HepG2 (cell line): Measurements from ENCODE around the gene CEACAM16. TPM values are rescaled to one million over a fixed set of nuclear protein-coding genes. Genes with fewer than 3 reads are reported as not detected.

ENCODE experiments used
- ATAC-seq: fragments of 200-7000 bp; cut with Tn5 transposase; 3 replicates; pipeline ENCODE4 v1.9.1; 2020; ENCODE audit warnings: mild to moderate bottlenecking, moderate library complexity
- BruUV-seq: library from RNA; stranded (reverse); fragments of 400-500 nt; replicated peaks from 2 replicates; lab custom pipeline; 2021; lab: Mats Ljungman, UMichigan
- CTCF ChIA-PET: fragments of 300-600 bp; formaldehyde crosslinking; extraction: SDS; loops from one replicate; lab custom pipeline; 2021; ENCODE audit warnings: low total read pairs, inconsistent platforms, low intra/inter-chr PET ratio; lab: Yijun Ruan, JAX
- POLR2A ChIA-PET: fragments of 350-600 bp; sonication (Branson Sonifier 250); formaldehyde crosslinking; loops from one replicate; lab custom pipeline; 2020; ENCODE audit warnings: antibody characterized with exemption, inconsistent platforms; lab: Yijun Ruan, JAX
- DNase-seq: peaks from one replicate; pipeline ENCODE4 v3.0.0-alpha.2; 2015; ENCODE audit warnings: low spot score
- FAIRE-seq: peaks from 3 replicates; lab custom pipeline; 2011; peaks lifted over from hg19 to GRCh38; lab: Jason Lieb, UNC
- H2AFZ ChIP-seq: one replicate; pipeline ENCODE4 v1.6.1; 2011; ENCODE audit warnings: low read length, inconsistent platforms
- H3K27ac ChIP-seq: fragments of 300-600 bp; 3 replicates; pipeline ENCODE4 v1.8.0; 2011; ENCODE audit warnings: mixed run types, mild to moderate bottlenecking, mixed read lengths, low read length, inconsistent platforms; ENCODE audit not compliant: insufficient read depth; ENCODE audit errors: extremely low read length
- H3K27me3 ChIP-seq, 2 experiments: fragments of 200-600 bp in 1 of 2; 2 replicates in 1 of 2; 3 replicates in 1 of 2; pipeline versions ENCODE4 v1.6.0 to v1.8.0; 2011; ENCODE audit warnings: low read length in 2 of 2, mild to moderate bottlenecking in 2 of 2, moderate library complexity in 2 of 2, inconsistent platforms in 1 of 2; ENCODE audit not compliant: insufficient read depth in 2 of 2, control insufficient read depth in 1 of 2
- H3K36me3 ChIP-seq, 2 experiments: fragments of 200-600 bp in 1 of 2; replicated peaks in 1 of 2; 2 replicates in 1 of 2; 3 replicates in 1 of 2; pipeline versions ENCODE4 v1.5.1 to v1.8.0; 2011; ENCODE audit warnings: low read length in 2 of 2, inconsistent platforms in 1 of 2; ENCODE audit not compliant: insufficient read depth in 2 of 2, control insufficient read depth in 1 of 2
- H3K4me1 ChIP-seq: 2 replicates; pipeline ENCODE4 v1.5.1; 2012; ENCODE audit warnings: low read length, inconsistent platforms; ENCODE audit not compliant: insufficient read depth
- H3K4me2 ChIP-seq: 2 replicates; pipeline ENCODE4 v1.6.0; 2011; ENCODE audit warnings: low read depth, low read length, inconsistent platforms
- H3K4me3 ChIP-seq, 3 experiments: fragments of 200-600 bp in 1 of 3; sonication (generic), shearing (Covaris generic) in 1 of 3; replicated peaks in 1 of 3; 2 replicates each; pipeline ENCODE4 v1.5.1; 2011 to 2016; ENCODE audit warnings: low read length in 3 of 3, inconsistent platforms in 2 of 3, low read depth in 2 of 3, mild to moderate bottlenecking in 2 of 3, control low read depth in 1 of 3, mixed read lengths in 1 of 3; ENCODE audit not compliant: insufficient read depth in 1 of 3
- H3K79me2 ChIP-seq: one replicate; pipeline ENCODE4 v1.6.1; 2011; ENCODE audit warnings: low read length, inconsistent platforms; ENCODE audit not compliant: insufficient read depth
- H3K9ac ChIP-seq: 2 replicates; pipeline ENCODE4 v1.6.0; 2011; ENCODE audit warnings: mild to moderate bottlenecking, low read depth, low read length, inconsistent platforms; ENCODE audit not compliant: insufficient read depth
- H3K9me3 ChIP-seq: 2 replicates; pipeline ENCODE4 v1.5.1; 2012; ENCODE audit warnings: mild to moderate bottlenecking, low read length
- H4K20me1 ChIP-seq: 2 replicates; pipeline ENCODE4 v1.6.0; 2011; ENCODE audit warnings: inconsistent platforms, mild to moderate bottlenecking, low read length, moderate library complexity; ENCODE audit not compliant: insufficient read depth
- HIVEP1 ChIP-seq: sonication (generic); formaldehyde crosslinking; IDR thresholded peaks from 2 replicates; pipeline ENCODE4 v1.4.0; 2020; ENCODE audit warnings: mild to moderate bottlenecking, missing genetic modification reagents
- RAD21 ChIP-seq: fragments of 450-650 bp; formaldehyde crosslinking; IDR thresholded peaks from 2 replicates; pipeline ENCODE4 v1.5.0; 2020; ENCODE audit warnings: mild to moderate bottlenecking
- SSRP1 ChIP-seq: IDR thresholded peaks from 2 replicates; pipeline ENCODE4 v1.6.1; 2016; ENCODE audit warnings: control low read depth
- TEAD3 ChIP-seq: optimal IDR thresholded peaks from 2 replicates; pipeline ENCODE3; 2016; ENCODE audit warnings: borderline replicate concordance
- ZNF629 ChIP-seq: sonication (generic); formaldehyde crosslinking; conservative IDR thresholded peaks from 2 replicates; pipeline ENCODE4 v1.5.0; 2020; ENCODE audit warnings: missing genetic modification reagents
- WGBS: methylation state at CpG from one replicate; pipeline ENCODE4 v1.1.6; 2017; ENCODE audit warnings: low lambda C conversion rate; 5-methylcytosine and 5-hydroxymethylcytosine counted together
- in situ Hi-C: cut with HindIII; loops from 2 replicates; pipeline ENCODE4 v1.10.0; 2017; ENCODE audit warnings: low pct_unique_long_range_greater_than_20kb; ENCODE audit not compliant: extremely low pct_ligation_motif_present
- intact Hi-C: fragments of 100-400 bp; cut with micrococcal nuclease; formaldehyde crosslinking; loops from one replicate; pipeline ENCODE4 v1.10.0; 2022; ENCODE audit not compliant: unreplicated experiment
- polyA plus RNA-seq, 8 experiments: library from polyadenylated mRNA; depleted of rRNA in 3 of 8; stranded (reverse) in 7 of 8; unstranded in 1 of 8; fragments of >200 nt; fragmentation: Illumina TruSeq in 4 of 8; extraction: Trizol in 4 of 8; gene quantifications; 2 replicates each; pipeline versions ENCODE4 v1.2.1 to v1.2.3, GENCODE V29; 2011 to 2016; ENCODE audit warnings: low read depth in 4 of 8, missing spikeins in 1 of 8, mixed read lengths in 1 of 8; ENCODE audit not compliant: insufficient read depth in 1 of 8
- total RNA-seq, 5 experiments: library from RNA; depleted of rRNA; stranded (reverse); fragments of >200 nt; fragmentation: Illumina TruSeq; extraction: Trizol; gene quantifications; 2 replicates each; pipeline ENCODE4 v1.2.3, GENCODE V29; 2016; ENCODE audit warnings: low read depth in 1 of 5
- TF ChIP-seq, protein P1 (sequence below): sonication (generic); formaldehyde crosslinking; IDR thresholded peaks from 2 replicates; pipeline ENCODE4 v1.4.0; 2020; ENCODE audit warnings: missing genetic modification reagents

The CEACAM16 gene
- total and polyA plus RNA-seq, 2 of the 13 experiments (the other 11 are each of a cell fraction or from before 2014, with no cell fraction given) = not detected

GRCh38 chr19:44673510-44673909 is 25.4 kb upstream of the CEACAM16 start:
- no TSS peak for BruUV-seq
- intact Hi-C loops = no loop called here
- Histone ChIP-seq H3K9ac (no peak overlapping the region), H3K9me3 (no peaks in the 10 kb centered on the region), H3K36me3 (no peaks in the 10 kb centered on the region), H3K4me3 (no peak overlapping the region), H3K79me2 (no peaks in the 10 kb centered on the region), H4K20me1 (no peaks in the 10 kb centered on the region)
- FAIRE-seq = no peak
- POLR2A ChIA-PET = no interaction called here
- TF ChIP-seq TEAD3 = no peak
- 0 out of 2 replicates have a peak, but pooled peaks have one; percentile 38 for TF ChIP-seq ZNF629 (CRISPR knock-in tag)
- TF ChIP-seq, all 625 proteins: peak for 1
- Histone ChIP-seq H3K4me2 (no peak overlapping the region), H3K4me1 (peaks cover 13% of the 10 kb centered on the region), H3K27ac (no peak overlapping the region), H3K27me3 (no peaks in the 10 kb centered on the region), H2AFZ (no peak overlapping the region)
- no peak for ATAC-seq
- no peak for DNase-seq
- in situ Hi-C loops = no loop called here
- CTCF ChIA-PET = no interaction called here
- WGBS = 94% methylated on average over 4 of the region's 4 CpGs

DNA sequence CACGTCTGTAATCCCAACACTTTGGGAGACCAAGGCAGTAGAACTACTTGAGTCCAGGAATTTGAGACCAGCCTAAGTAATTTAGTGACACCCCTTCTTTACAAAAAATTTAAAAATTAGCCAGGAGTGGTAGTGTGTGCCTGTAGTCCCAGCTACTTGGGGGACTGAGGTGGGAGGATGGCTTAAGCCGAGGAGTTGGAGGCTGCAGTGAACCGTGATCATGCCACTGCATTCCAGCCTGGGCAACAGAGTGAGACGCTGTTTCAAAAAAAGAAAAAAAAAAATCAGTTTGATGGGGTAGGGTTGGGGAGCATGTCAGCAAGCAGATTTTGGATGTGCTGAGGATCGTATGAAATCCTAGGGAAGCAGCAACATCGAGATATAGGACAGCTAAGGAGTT is 23.4 kb upstream of the CEACAM16 start:
- no peak for ATAC-seq
- Histone ChIP-seq H2AFZ (no peak overlapping the region), H3K4me2 (no peak overlapping the region), H3K79me2 (no peaks in the 10 kb centered on the region), H3K9ac (no peak overlapping the region), H3K9me3 (no peaks in the 10 kb centered on the region), H3K36me3 (no peaks in the 10 kb centered on the region), H3K4me1 (0 out of 2 replicates have a peak, but pooled peaks cover 6% of the 10 kb centered on the region), H3K27me3 (no peaks in the 10 kb centered on the region)
- no peak for DNase-seq
- no peak for FAIRE-seq
- POLR2A ChIA-PET = no interaction called here
- CTCF ChIA-PET = no interaction called here
- TF ChIP-seq, protein P1, sequence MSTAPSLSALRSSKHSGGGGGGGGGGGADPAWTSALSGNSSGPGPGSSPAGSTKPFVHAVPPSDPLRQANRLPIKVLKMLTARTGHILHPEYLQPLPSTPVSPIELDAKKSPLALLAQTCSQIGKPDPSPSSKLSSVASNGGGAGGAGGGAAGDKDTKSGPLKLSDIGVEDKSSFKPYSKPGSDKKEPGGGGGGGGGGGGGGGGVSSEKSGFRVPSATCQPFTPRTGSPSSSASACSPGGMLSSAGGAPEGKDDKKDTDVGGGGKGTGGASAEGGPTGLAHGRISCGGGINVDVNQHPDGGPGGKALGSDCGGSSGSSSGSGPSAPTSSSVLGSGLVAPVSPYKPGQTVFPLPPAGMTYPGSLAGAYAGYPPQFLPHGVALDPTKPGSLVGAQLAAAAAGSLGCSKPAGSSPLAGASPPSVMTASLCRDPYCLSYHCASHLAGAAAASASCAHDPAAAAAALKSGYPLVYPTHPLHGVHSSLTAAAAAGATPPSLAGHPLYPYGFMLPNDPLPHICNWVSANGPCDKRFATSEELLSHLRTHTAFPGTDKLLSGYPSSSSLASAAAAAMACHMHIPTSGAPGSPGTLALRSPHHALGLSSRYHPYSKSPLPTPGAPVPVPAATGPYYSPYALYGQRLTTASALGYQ (CRISPR knock-in tag) = no peak
- TF ChIP-seq RAD21 (CRISPR knock-in tag) = no peak
- TF ChIP-seq SSRP1 (CRISPR knock-in tag) = no peak
- no peak for TF ChIP-seq HIVEP1
- TF ChIP-seq, all 625 proteins: peak for 0
- Histone ChIP-seq H4K20me1 (no peaks in the 10 kb centered on the region), H3K4me3 (no peak overlapping the region), H3K27ac (no peak overlapping the region)
- in situ Hi-C loops (no loop called here), intact Hi-C loops (no loop called here)
- WGBS = 96% methylated on average over 6 of the region's 6 CpGs
- BruUV-seq = no TSS peak
